ENCODE measurements around the gene TMX4. TPM values are rescaled to one million over a fixed set of nuclear protein-coding genes. Genes with fewer than 3 reads are reported as not detected.

Gene TMX4
- total RNA-seq, 2 experiments from 2014 or later = 39.8 to 47.9 TPM

- ATAC-seq (ENCODE audit: poor library complexity) = no peak
- no peak overlapping the region for H3K27ac Mint-ChIP-seq
Observed at GRCh38 chr20:7984192-7984591, 35.4 kb downstream of the TMX4 start.

DNA sequence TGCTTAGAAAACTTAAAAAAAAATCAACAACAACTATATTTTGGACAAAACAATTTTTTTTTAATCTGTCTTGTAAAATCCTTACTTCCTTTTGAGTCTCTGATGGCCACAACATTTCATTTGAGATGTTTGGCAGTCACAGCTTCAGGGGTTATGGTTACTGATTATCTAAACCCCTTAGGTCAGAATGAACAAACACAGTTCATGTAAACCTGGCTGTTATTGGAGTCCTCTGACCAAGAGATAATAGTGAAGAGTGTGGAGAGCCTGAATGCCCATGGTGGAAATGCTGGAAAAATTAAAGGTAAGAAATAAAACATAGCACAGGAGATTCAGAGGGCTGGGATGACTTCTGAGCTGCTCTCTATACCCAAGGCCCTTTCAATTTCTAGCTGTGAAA, 38.2 kb downstream of the TMX4 start:
- TF ChIP-seq, protein P1, sequence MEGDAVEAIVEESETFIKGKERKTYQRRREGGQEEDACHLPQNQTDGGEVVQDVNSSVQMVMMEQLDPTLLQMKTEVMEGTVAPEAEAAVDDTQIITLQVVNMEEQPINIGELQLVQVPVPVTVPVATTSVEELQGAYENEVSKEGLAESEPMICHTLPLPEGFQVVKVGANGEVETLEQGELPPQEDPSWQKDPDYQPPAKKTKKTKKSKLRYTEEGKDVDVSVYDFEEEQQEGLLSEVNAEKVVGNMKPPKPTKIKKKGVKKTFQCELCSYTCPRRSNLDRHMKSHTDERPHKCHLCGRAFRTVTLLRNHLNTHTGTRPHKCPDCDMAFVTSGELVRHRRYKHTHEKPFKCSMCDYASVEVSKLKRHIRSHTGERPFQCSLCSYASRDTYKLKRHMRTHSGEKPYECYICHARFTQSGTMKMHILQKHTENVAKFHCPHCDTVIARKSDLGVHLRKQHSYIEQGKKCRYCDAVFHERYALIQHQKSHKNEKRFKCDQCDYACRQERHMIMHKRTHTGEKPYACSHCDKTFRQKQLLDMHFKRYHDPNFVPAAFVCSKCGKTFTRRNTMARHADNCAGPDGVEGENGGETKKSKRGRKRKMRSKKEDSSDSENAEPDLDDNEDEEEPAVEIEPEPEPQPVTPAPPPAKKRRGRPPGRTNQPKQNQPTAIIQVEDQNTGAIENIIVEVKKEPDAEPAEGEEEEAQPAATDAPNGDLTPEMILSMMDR (IDR thresholded peaks at IDR 0.05) = no peak
- POLR2A ChIA-PET = no interaction called here
- ATAC-seq (ENCODE audit: poor library complexity) (no peak), DNase-seq (no peak)
- no peak overlapping the region for H3K4me3 Mint-ChIP-seq
- intact Hi-C loops (cut with DNase I, micrococcal nuclease) = loop anchor here in 1 of 2 experiments (2.0 kb wide), 1 partner anchor 741 kb away; no protein-coding TSS in a partner anchor
- H3K9me3 Mint-ChIP-seq = no peaks in the 10 kb centered on the region
- H3K27me3 ChIP-seq (ENCODE audit: control insufficient read depth in 1 of 2, insufficient read depth in 2 of 2, low read length in 2 of 2) = no peaks in the 10 kb centered on the region
- CTCF ChIA-PET = interaction anchor here (2.2 kb wide), 1 partner anchor 12 kb away, joined by 4 read pairs; no protein-coding TSS in a partner anchor
- H3K27ac Mint-ChIP-seq = no peak overlapping the region
- H3K36me3 ChIP-seq (ENCODE audit: insufficient read depth, low read length) = peaks cover 34% of the 10 kb centered on the region
- no peak overlapping the region for H3K27ac ChIP-seq (ENCODE audit: low read depth in 1 of 2, low read length in 2 of 2)
- no peaks in the 10 kb centered on the region for H3K9me3 ChIP-seq (ENCODE audit: control insufficient read depth in 1 of 2, insufficient read depth in 1 of 2, low read length in 2 of 2)
- H3K4me1 Mint-ChIP-seq (ENCODE audit: low read depth) = peaks cover 15% of the 10 kb centered on the region
- H3K4me3 ChIP-seq (ENCODE audit: low read length) = no peak overlapping the region
- no peaks in the 10 kb centered on the region for H3K27me3 Mint-ChIP-seq
- peaks cover 59% of the 10 kb centered on the region for H3K36me3 Mint-ChIP-seq (ENCODE audit: low read depth)
- H3K4me1 ChIP-seq (ENCODE audit: insufficient read depth, low read length) = no peaks in the 10 kb centered on the region

More at GRCh38 chr20:7984192-7984591, 35.4 kb downstream of the TMX4 start:
- H3K4me3 Mint-ChIP-seq = no peak overlapping the region
- Histone ChIP-seq H3K4me1 (ENCODE audit: insufficient read depth, low read length) (no peaks in the 10 kb centered on the region), H3K4me3 (ENCODE audit: low read length) (no peak overlapping the region), H3K27ac (ENCODE audit: low read depth in 1 of 2, low read length in 2 of 2) (no peak overlapping the region), H3K9me3 (ENCODE audit: control insufficient read depth in 1 of 2, insufficient read depth in 1 of 2, low read length in 2 of 2) (no peaks in the 10 kb centered on the region), H3K27me3 (ENCODE audit: control insufficient read depth in 1 of 2, insufficient read depth in 2 of 2, low read length in 2 of 2) (no peaks in the 10 kb centered on the region), H3K36me3 (ENCODE audit: insufficient read depth, low read length) (peaks cover 42% of the 10 kb centered on the region)
- H3K27me3 Mint-ChIP-seq = no peaks in the 10 kb centered on the region
- POLR2A ChIA-PET = no interaction called here
- H3K4me1 Mint-ChIP-seq (ENCODE audit: low read depth) = peaks cover 15% of the 10 kb centered on the region
- TF ChIP-seq, protein P1 (IDR thresholded peaks at IDR 0.05) = no peak
- peaks cover 84% of the 10 kb centered on the region for H3K36me3 Mint-ChIP-seq (ENCODE audit: low read depth)
- CTCF ChIA-PET = no interaction called here
- intact Hi-C loops (cut with DNase I, micrococcal nuclease) = no loop called here
- DNase-seq = no peak
- no peaks in the 10 kb centered on the region for H3K9me3 Mint-ChIP-seq

GRCh38 chr20:7980332-7981046, 39.1 kb downstream of the TMX4 start:
- Mint-ChIP-seq H3K9me3 (no peaks in the 10 kb centered on the region), H3K27me3 (no peaks in the 10 kb centered on the region), H3K27ac (no peak overlapping the region), H3K36me3 (ENCODE audit: low read depth) (peaks cover 52% of the 10 kb centered on the region), H3K4me3 (no peak overlapping the region), H3K4me1 (ENCODE audit: low read depth) (peaks cover 15% of the 10 kb centered on the region)
- Histone ChIP-seq H3K27me3 (ENCODE audit: control insufficient read depth in 1 of 2, insufficient read depth in 2 of 2, low read length in 2 of 2) (no peaks in the 10 kb centered on the region), H3K9me3 (ENCODE audit: control insufficient read depth in 1 of 2, insufficient read depth in 1 of 2, low read length in 2 of 2) (no peaks in the 10 kb centered on the region), H3K27ac (ENCODE audit: low read depth in 1 of 2, low read length in 2 of 2) (no peak overlapping the region), H3K36me3 (ENCODE audit: insufficient read depth, low read length) (peaks cover 27% of the 10 kb centered on the region), H3K4me3 (ENCODE audit: low read length) (no peak overlapping the region), H3K4me1 (ENCODE audit: insufficient read depth, low read length) (no peaks in the 10 kb centered on the region)
- ATAC-seq (ENCODE audit: poor library complexity) (no peak), DNase-seq (peak in 3 of 14 experiments; percentile 20 to 23 (median 23))
- intact Hi-C loops (cut with DNase I, micrococcal nuclease) = loop anchor here in 1 of 2 experiments (2.0 kb wide), 1 partner anchor 742 kb away; no protein-coding TSS in a partner anchor
- CTCF ChIA-PET = interaction anchor here (0.8 to 2.2 kb wide), 2 partner anchors 11 to 39 kb away, joined by 3 to 4 read pairs; partner anchors contain the start of gene TMX4
- TF ChIP-seq, protein P1 (IDR thresholded peaks at IDR 0.05) = peak; percentile 16
- POLR2A ChIA-PET = no interaction called here

All from CD4-positive, alpha-beta T cell (primary cell).